UCSD-AML1 (cell line): ENCODE data around the gene ACTL10.

Source experiments
- DNase-seq: peaks from one replicate; lab custom pipeline; 2025; ENCODE audit not compliant: unreplicated experiment; lab: John Stamatoyannopoulos, UW

ACTL10 gene

GRCh38 chr20:33648396-33649004, 18.2 kb upstream of the ACTL10 start:
- DNase-seq = no peak

DNA sequence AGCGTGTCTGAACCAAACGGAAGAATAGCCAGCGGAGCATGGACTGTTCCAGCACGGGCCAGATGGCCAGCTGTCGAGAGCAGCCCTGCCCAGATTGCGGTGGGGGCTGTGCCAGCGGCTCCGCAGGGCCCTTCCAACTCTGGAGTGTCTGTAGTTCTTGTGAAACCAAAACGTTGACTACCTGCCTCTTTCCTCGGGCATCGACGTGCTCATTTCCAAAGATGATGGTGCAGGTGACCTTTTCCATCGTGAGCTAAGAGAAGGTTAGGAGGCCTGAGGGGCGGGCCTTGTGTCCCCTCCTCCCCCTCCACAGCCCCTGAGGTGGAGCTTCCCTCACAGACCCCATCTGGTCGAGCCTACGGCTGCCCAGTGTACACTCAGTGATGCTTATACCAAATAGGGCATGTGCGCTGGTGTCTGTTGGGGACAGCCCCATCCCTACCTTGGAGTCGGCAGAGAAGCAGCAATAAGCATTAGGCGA, 17.5 kb upstream of the ACTL10 start:
- no peak for DNase-seq

DNA sequence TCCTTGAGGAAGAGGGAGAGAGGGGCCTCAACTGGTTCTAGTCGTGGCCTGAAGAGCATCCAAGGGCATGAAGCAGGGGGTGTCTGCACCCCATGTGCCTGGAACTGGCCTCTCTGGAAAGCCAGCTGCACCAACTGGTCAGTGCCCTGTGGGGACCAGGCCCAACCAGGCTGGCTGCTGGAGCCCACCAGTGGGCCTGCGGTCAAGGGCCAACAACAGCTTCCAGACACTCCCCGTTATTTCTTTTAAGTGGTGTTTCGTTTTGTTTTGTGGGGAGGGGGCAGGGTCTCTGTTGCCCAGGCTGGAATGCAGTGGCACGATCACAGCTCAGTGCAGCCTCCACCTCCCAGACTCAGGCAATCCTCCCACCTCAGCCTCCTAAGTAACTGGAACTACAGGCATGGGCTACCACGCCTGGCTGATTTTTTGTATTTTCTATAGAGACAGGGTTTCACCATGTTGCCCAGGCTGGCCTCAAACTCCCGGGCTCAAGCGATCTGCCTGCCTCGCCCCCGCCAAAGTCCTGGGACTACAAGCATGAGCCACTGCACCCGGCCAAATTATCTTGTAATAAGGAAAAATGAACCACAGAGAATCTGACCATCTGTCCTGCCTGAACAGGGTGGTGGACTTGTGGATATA, 16.5 kb upstream of the ACTL10 start:
- DNase-seq = no peak

DNA sequence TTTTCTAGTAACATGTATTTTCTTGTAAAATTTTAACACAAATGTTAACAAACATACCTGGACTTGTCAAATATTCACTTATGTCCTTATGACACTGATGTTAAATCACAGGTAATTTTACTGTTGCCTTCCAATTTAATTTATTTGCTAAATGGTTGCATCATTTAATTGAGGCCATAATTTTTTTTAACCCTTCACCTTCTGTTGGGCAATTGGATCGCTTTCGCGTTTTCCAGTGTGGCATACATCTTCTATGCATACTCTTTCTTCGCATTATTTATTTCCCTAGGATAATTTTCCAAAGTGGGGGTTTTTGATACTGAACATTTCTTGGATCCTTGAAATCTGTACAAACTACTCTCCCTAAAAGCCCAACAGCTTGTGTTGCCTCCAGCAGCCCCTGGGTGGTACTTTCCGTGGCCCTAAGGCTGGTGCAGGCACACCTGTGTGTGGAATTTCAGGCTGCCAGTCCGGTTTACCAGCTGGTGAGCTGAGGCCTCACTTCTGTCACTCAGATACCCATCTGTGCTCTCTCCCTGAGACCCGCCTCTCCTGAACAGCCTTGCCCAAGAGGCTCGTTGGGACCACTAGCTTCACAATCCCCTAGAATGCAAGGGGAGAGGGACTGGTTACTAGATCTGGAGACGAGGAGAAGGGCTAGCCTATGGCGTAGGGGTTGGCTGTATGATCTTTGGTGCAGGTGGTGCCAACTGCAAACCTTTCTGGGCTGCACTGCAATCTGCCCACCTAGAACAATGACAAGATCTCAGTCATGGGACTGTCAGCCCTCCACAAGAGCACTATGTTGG, 15.8 kb upstream of the ACTL10 start:
- no peak for DNase-seq

- DNase-seq = no peak
These were observed 15.1 kb upstream of the ACTL10 start for GRCh38 chr20:33651562-33652048.

DNA sequence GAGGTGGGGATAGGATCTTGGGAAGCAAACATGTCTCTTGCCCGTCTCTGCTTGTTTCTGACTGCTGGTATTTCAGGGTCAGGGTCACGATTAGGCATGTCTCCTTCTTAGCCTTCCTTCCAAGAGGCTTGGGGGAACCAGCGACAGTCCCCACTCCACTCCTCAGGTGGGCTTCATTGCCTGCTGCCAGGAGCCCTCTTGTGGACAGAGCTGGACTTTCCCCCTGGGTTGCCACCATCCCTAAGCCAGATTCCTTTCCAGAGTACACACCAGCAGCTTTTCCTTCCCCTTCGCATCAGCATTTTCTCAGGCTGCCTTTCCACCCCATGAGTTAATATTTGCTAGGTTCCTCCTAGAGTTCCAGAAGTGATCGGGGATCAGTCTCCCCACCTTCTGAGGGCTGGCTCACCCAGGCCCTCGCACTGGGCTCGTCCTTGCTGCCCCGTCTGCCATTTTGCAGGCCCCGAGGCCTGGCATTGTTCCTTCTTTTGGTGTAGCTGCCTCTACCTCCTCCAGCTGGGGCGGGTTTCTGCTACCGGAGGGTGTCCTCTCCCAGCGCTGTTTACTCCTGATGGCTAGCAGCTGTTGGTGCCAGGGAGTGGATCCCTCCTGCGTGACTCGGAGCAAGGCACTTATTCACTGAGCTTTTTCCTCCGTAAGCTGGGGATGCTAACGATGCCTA, 13.4 kb upstream of the ACTL10 start:
- DNase-seq = peak; percentile 41

GRCh38 chr20:33653900-33654596, 12.7 kb upstream of the ACTL10 start:
- DNase-seq = no peak

DNA sequence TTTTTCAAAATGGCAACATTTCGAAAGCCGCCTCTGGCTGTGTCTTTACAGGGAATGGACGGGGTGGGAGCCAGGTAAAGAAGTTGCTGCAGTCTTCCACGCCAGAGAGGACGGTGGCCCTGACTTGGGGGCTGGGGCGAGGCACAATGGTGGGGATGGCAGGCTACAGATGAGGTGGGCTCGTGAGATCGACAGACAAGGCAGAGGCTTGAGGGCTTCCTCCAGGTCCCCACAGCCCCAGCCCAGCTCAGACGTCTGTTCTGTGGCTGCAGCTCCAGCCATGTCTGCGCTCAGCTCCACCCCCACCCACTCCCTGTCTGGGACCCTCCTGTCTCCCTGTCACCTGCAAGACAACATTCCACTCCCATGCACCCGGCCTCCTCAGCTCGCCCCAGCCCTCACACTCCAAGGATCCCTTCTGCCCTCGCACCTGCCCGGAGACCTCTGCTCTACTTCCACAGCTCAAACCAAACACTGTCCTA, 12.0 kb upstream of the ACTL10 start:
- no peak for DNase-seq

DNA sequence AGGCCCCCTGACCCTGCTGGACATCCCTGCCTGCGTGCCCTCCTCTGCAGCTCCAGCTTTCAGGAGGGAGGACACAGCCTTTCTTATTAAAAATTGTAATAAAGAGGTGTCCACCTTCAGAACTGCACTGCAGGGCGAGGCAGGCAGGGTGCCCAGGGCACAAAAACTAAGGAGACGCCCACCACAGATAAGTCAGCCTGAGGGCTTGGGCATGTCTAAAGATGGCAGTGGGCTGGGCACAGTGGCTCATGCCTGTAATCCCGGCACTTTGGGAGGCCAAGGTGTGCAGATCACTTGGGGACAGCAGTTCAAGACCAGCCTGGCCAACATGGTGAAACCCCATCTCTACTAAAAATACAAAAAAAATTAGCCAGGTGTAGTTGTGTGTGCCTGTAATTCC, 11.6 kb upstream of the ACTL10 start:
- no peak for DNase-seq

DNA sequence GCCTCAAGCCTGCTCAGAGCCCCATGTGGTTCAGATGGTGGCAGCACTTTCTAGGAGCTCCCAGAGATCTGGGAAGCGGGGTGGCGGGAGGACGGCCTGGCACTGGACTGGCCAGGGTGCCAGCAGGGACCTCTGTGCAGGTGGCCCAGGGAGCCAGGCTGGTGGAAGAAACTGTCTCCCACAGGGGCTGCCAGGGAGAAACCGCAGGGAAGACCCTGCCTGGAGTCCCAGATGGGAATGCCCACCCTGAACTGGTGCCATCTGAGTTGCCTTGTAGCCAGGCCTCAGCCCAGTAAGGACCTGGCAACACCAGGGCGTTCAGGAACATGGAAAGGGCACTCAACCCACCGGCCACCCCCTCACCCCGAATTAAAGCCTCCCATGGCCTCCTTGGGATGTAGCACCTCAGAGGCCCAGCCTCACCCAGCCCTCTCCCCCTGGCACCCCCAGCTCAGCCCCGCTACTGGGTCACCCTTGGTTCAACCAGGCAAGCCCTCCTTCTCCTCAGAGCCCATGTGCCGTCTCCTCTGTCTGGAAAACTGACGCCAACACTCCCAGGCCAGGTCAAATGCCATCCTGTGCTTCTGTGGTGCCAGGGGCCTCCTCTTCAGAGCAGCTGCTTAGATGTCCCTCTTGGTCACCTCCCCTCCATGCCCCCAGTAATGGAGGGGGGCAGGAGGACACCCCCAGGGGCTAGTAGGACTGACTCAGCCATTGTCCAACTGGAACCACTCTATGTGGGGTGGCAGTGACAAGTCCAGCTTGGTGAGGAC, 10.5 kb upstream of the ACTL10 start:
- DNase-seq = no peak

DNA sequence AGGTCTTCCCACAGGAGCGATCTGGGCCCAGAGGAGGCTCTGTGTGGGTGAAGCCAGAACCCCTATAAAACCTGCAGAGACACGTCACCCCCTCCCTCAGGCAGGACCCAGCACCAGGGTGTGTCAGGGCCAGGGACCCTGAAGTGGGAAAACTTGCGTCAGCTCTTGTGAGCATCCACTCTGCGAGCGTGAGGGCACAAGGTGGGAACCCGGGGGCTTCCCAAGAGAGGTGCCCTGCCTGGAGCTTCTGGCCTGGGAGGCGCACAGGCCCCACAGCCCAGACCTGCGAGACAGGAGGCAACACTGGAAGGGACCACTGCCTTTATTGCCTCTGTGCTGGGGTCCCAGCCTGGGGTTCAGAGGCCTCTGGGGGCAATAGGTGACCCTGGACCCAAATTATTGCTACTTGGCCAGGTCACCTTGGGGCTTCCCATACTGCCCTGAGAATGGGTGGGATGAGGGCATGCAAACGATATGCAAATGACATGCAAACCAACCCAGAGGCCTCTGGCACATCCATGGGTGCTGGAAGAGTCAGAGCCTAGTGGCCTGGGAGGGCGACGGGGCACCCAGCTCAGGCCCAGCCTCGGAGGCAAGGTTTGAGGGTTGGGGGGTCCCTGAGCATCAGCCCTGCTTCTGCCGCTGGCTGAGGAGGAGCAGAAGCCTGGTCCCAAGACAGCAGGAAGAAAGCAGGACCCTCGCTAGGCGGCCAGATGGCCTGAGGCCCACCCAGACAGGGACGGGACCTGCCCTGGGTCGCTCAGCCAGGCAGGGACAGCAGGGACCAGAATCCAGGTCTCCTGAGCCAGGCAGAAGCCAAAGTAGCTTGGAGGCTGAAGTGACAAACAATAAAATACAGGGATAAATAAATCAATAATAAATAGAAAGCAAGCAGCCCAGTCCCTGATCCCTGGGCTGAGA, 9.7 kb upstream of the ACTL10 start:
- no peak for DNase-seq

DNA sequence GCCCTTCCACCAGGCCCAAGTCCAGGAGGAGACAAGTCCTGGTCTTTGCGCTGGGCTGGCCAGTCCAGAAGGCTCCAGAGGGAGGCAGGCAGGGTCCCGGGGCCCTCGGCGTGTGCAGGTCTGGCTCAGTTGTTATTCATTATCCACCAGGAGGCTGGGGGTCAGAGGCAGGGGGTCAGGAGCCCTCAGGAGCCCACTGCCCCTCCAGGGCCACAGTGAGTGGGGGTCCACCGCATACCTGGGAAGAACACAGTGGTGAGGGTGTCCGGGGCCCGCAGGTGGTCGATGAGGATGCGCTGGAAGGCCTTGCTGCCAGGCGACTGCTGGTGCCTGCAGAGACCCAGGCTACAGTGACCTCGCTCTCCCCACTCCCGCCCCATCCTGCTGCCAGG, 9.0 kb upstream of the ACTL10 start:
- no peak for DNase-seq

DNA sequence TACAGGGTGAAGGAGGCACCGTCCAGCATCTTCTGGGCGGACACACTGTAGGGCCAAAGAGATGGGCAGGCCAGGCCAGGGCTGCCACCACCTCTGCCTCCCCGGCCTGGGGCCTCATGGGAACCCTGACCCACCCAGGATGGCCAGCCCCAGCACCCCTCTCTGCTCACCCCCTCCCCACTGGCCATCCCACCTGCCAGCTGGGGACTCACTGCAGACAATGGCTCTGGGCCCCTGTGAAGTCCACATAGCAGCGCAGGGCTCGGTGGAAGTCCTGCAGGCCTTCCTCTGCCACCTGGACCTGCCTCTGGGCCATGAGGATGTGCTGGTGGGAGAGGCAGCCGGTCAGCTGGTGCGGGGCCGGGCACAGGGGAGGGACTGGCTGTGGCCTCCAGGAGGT, 8.2 kb upstream of the ACTL10 start:
- DNase-seq = no peak

DNA sequence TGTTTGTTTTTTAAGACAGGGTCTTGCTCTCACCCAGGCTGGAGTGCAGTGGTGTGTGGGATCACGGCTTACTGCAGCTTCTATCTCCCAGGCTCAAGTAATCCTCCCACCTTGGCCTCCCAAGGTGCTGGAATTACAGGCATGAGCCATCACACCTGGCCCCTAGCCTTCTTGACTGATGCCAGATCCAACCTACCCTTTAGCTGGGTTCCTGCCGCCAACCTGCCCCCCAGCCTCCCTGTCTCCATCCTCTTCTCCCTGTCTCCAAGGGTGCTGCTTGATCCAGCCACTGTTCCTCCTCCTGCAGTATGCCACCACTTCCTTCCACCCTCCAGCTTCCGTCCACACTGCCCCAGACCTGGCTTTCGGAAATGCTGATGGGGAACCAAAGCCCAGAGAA, 7.8 kb upstream of the ACTL10 start:
- DNase-seq = no peak

DNA sequence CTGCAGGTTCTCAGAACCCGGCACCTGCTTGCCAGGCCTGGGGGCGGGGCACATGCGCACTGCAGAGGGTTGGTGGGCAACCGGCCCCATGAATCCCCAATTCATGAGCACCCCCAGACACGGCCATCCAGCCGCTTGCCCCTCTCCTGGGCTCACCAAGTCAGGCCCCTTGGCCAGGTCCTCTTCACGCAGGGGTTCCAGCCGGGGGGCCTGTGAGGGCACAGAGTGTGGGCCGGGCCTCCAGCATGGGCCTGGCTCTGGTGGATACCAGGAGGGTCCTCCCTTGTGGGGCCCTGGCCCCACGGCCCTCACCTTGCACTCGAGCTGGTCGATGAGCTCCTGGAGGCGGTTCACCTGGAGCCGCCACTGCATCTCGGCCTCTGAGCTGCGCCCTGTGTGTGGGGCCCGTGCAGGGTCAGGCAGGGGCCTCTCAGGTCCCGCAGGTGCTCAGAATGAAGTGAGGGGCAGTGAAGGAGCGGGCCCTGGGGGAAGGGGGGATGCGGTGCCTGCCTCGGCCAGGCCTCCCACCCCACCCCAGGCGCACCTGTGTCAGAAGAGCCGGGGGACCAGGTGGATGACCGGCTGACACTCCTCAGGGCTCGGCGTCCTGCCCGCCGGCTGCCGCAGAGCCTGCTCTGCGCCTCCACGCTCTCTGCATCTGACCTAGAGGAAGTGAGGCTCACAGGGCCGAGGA, 7.3 kb upstream of the ACTL10 start:
- no peak for DNase-seq

DNA sequence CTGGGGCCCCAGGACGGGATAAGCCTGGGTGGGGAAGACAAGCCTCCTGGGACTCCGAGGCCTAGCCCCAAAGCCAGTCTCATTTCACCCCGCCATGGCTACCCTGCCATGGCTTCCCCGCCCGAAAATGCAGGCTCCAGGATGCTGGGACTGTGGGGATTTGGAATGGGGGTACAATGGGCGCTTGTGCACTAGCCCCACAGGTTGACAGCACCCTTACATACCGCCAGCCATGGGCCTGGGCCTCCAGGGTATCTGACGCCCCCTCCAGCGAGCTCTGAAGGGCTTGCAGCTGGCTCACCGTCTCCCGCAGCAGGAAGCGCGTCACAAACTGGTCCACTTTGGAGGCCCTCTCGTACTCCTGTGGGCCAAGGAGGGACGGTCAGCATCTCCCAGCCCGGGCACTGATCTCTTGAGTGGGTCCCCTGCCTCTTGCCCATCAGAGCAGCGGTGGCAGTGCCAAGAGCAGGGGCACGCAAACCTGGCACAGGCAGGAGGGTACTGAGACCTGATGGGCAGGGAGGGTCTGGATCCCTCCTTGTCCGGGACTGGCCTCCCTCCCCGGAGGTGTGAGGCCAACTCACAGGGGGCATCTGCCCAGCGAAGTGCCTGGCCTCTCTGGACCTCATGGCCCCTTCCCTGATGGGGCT, 6.6 kb upstream of the ACTL10 start:
- no peak for DNase-seq

DNA sequence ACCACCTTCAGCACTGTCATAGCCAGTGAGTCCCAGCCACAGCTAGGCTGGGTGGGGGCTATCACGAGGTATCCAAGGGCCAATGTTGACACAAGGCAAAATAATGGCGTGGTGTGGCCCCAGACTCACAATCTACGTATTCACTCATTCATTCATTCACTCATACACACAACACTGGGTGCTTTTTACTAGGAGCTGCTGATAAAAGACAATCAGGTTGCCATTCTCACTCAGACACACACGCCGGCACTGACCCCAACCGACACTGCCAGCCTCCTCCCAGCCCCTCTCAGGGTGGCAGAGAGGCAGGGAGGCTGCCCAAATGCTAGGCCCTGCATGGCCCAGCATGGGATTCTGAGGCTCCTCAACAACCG, 6.1 kb upstream of the ACTL10 start:
- DNase-seq = no peak

- DNase-seq = no peak
These were observed 4.6 kb upstream of the ACTL10 start, which contains the start of gene C20orf144 for GRCh38 chr20:33662172-33662571. Gene C20orf144 (plus strand): TSS chr20:33662327. CDS start chr20:33662346, 19 bp downstream.
